ENCODE data around the gene PERCC1. TPM values are rescaled to one million over a fixed set of nuclear protein-coding genes. Genes with fewer than 3 reads are reported as not detected.

PERCC1 gene
- polyA plus RNA-seq, 1 experiment = not detected

- CTCF ChIA-PET = interaction anchor here (0.7 kb wide), 1 partner anchor 138 kb away, joined by 5 read pairs; no protein-coding TSS in a partner anchor
- no peak overlapping the region for H3K4me3 ChIP-seq (ENCODE audit: low read depth, low read length)
- no peak overlapping the region for H3K27ac ChIP-seq (ENCODE audit: low read depth, low read length)
- no peaks in the 10 kb centered on the region for H3K27me3 ChIP-seq (ENCODE audit: control insufficient read depth, insufficient read depth, low read length)
- H3K9me3 ChIP-seq (ENCODE audit: control insufficient read depth, insufficient read depth, low read length) = no peaks in the 10 kb centered on the region; the same call in 1 of the 2 replicates
- POLR2A ChIA-PET = interaction anchor here (0.6 kb wide), 1 partner anchor 1631 kb away, joined by 3 read pairs; no protein-coding TSS in a partner anchor
- DNase-seq (ENCODE audit: low read depth, low spot score) = no peak
- TF ChIP-seq, protein P1, sequence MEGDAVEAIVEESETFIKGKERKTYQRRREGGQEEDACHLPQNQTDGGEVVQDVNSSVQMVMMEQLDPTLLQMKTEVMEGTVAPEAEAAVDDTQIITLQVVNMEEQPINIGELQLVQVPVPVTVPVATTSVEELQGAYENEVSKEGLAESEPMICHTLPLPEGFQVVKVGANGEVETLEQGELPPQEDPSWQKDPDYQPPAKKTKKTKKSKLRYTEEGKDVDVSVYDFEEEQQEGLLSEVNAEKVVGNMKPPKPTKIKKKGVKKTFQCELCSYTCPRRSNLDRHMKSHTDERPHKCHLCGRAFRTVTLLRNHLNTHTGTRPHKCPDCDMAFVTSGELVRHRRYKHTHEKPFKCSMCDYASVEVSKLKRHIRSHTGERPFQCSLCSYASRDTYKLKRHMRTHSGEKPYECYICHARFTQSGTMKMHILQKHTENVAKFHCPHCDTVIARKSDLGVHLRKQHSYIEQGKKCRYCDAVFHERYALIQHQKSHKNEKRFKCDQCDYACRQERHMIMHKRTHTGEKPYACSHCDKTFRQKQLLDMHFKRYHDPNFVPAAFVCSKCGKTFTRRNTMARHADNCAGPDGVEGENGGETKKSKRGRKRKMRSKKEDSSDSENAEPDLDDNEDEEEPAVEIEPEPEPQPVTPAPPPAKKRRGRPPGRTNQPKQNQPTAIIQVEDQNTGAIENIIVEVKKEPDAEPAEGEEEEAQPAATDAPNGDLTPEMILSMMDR (IDR thresholded peaks at IDR 0.05; ENCODE audit: low read depth, low read length) = no peak
Observed at GRCh38 chr16:1464196-1464893, 33.5 kb downstream of the PERCC1 start.

DNA sequence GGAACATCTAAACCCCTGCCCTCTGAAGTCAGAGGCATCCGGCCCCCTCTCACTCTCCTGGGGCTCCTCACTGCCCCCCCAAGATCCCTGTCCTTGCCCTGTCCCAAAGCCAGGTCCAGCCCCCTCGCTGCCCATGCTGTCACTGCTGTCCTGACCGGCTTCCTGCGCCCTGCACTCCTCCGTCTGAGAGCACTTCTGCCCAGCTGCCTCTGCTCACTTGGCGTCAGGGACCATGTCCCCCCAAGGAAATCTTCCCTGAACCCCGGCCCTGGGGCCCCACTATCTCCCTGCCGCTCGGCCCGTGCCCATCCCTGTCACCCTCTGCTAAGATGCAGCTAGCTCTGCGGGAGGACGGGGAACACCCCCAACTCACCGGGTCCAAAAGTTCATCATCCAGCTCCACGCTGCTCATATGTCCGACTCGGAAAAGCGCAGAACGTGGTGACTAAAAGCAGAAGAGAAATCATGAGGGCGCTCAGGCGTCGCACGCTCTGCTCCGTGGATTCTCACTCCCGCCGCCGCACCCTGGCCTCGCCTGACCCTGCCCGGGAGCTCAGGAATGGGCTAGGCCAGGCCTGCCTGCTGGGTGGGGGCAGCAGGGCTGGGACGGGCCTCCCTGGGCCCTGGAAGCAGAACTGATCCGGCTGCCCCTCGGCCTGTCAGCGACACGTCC is 34.2 kb downstream of the PERCC1 start:
- POLR2A ChIA-PET = interaction anchor here (0.6 kb wide), 1 partner anchor 1630 kb away, joined by 3 read pairs; no protein-coding TSS in a partner anchor
- Histone ChIP-seq H3K27ac (ENCODE audit: low read depth, low read length) (no peak overlapping the region), H3K9me3 (ENCODE audit: control insufficient read depth, insufficient read depth, low read length) (no peaks in the 10 kb centered on the region; the same call in 1 of the 2 replicates), H3K27me3 (ENCODE audit: control insufficient read depth, insufficient read depth, low read length) (no peaks in the 10 kb centered on the region), H3K4me3 (ENCODE audit: low read depth, low read length) (no peak overlapping the region)
- TF ChIP-seq, protein P1 (IDR thresholded peaks at IDR 0.05; ENCODE audit: low read depth, low read length) = no peak
- DNase-seq (ENCODE audit: low read depth, low spot score) = no peak
- CTCF ChIA-PET = no interaction called here

DNA sequence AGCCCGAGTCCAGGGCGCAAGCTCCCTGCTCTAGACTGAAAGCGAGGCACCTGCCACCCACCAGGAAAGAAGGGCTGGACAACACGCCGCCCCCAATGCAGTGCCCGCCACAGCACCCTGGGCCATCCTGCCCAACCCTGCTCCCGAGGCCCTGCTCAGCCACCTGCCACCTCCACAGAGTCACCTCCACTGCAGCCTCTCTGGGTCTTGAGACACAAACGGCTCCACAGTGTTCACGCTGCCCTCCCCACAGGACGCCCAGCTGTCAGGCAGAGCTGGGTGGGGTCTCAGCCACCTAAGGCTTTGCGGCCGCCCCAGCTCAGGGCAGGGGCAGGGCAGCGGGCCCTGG is 34.7 kb downstream of the PERCC1 start:
- Histone ChIP-seq H3K9me3 (ENCODE audit: control insufficient read depth, insufficient read depth, low read length) (peaks cover 1% of the 10 kb centered on the region; the same call in 1 of the 2 replicates), H3K4me3 (ENCODE audit: low read depth, low read length) (no peak overlapping the region), H3K27ac (ENCODE audit: low read depth, low read length) (no peak overlapping the region), H3K27me3 (ENCODE audit: control insufficient read depth, insufficient read depth, low read length) (no peaks in the 10 kb centered on the region)
- TF ChIP-seq, protein P1 (IDR thresholded peaks at IDR 0.05; ENCODE audit: low read depth, low read length) = no peak
- no peak for DNase-seq (ENCODE audit: low read depth, low spot score)
- CTCF ChIA-PET = no interaction called here
- POLR2A ChIA-PET = no interaction called here

GRCh38 chr16:1466054-1466453 is 35.2 kb downstream of the PERCC1 start:
- Histone ChIP-seq H3K9me3 (ENCODE audit: control insufficient read depth, insufficient read depth, low read length) (peaks cover 6% of the 10 kb centered on the region; the same call in 1 of the 2 replicates), H3K27ac (ENCODE audit: low read depth, low read length) (no peak overlapping the region), H3K4me3 (ENCODE audit: low read depth, low read length) (no peak overlapping the region), H3K27me3 (ENCODE audit: control insufficient read depth, insufficient read depth, low read length) (no peaks in the 10 kb centered on the region)
- TF ChIP-seq, protein P1 (IDR thresholded peaks at IDR 0.05; ENCODE audit: low read depth, low read length) = no peak
- no peak for DNase-seq (ENCODE audit: low read depth, low spot score)
- POLR2A ChIA-PET = no interaction called here
- CTCF ChIA-PET = no interaction called here

- no peak for DNase-seq (ENCODE audit: low read depth, low spot score)
- H3K27ac ChIP-seq (ENCODE audit: low read depth, low read length) = no peak overlapping the region
- ChIA-PET CTCF (no interaction called here), POLR2A (no interaction called here)
- peaks cover 15% of the 10 kb centered on the region for H3K9me3 ChIP-seq (ENCODE audit: control insufficient read depth, insufficient read depth, low read length)
- H3K27me3 ChIP-seq (ENCODE audit: control insufficient read depth, insufficient read depth, low read length) = no peaks in the 10 kb centered on the region
- TF ChIP-seq, protein P1 (IDR thresholded peaks at IDR 0.05; ENCODE audit: low read depth, low read length) = no peak
- no peak overlapping the region for H3K4me3 ChIP-seq (ENCODE audit: low read depth, low read length)
Observed at GRCh38 chr16:1466968-1467521, 36.2 kb downstream of the PERCC1 start.
